GM23338 (cell line): ENCODE results near the gene AWAT1. TPM values are rescaled to one million over a fixed set of nuclear protein-coding genes. Genes with fewer than 3 reads are reported as not detected.

Experiments
- ATAC-seq: fragments of 200-7000 bp; cut with Tn5 transposase; 3 replicates; pipeline ENCODE4 v1.9.1; 2020
- DNase-seq: peaks from one replicate; pipeline ENCODE4 v3.0.0-alpha.2; 2015; ENCODE audit warnings: low spot score
- H2AFZ ChIP-seq: fragments of 200-600 bp; sonication (generic); 2 replicates; pipeline ENCODE4 v1.8.0; 2016; ENCODE audit warnings: antibody characterized with exemption, mild to moderate bottlenecking, moderate library complexity
- H3F3A ChIP-seq: fragments of 200-600 bp; sonication (generic); replicated peaks from 2 replicates; pipeline ENCODE4 v1.8.0; 2017; ENCODE audit warnings: antibody characterized with exemption, mixed run types, low read depth
- H3K27ac ChIP-seq: fragments of 200-600 bp; sonication (generic); 2 replicates; pipeline ENCODE4 v1.6.1; 2016; ENCODE audit warnings: low read depth
- H3K27me3 ChIP-seq: fragments of 200-600 bp; sonication (generic); 2 replicates; pipeline ENCODE4 v1.8.0; 2016; ENCODE audit warnings: mild to moderate bottlenecking, mixed run types, moderate library complexity; ENCODE audit not compliant: insufficient read depth
- H3K36me3 ChIP-seq: fragments of 200-600 bp; sonication (generic); 2 replicates; pipeline ENCODE4 v1.8.0; 2016; ENCODE audit warnings: mild to moderate bottlenecking; ENCODE audit not compliant: insufficient read depth
- H3K4me1 ChIP-seq: fragments of 200-600 bp; sonication (generic); 2 replicates; pipeline ENCODE4 v1.8.0; 2016; ENCODE audit warnings: mild to moderate bottlenecking, moderate library complexity; ENCODE audit not compliant: insufficient read depth
- H3K4me2 ChIP-seq: fragments of 200-600 bp; sonication (generic); 2 replicates; pipeline ENCODE4 v1.7.1; 2017; ENCODE audit warnings: mixed run types
- H3K4me3 ChIP-seq: fragments of 200-600 bp; sonication (generic); 2 replicates; pipeline ENCODE4 v1.6.1; 2016; ENCODE audit warnings: mixed run types
- H3K79me2 ChIP-seq: fragments of 200-600 bp; sonication (generic); replicated peaks from 2 replicates; pipeline ENCODE4 v1.8.0; 2017; ENCODE audit warnings: mild to moderate bottlenecking; ENCODE audit not compliant: insufficient read depth
- H3K9me2 ChIP-seq: fragments of 200-600 bp; sonication (generic); 2 replicates; pipeline ENCODE4 v1.8.0; 2017; ENCODE audit not compliant: insufficient read depth
- H4K20me1 ChIP-seq: fragments of 200-600 bp; sonication (generic); replicated peaks from 2 replicates; pipeline ENCODE4 v1.8.0; 2017; ENCODE audit warnings: mild to moderate bottlenecking; ENCODE audit not compliant: insufficient read depth
- H3K27ac Mint-ChIP-seq: 2 replicates; pipeline ENCODE4 v1.8.0; 2020; ENCODE audit warnings: inconsistent platforms, mild to moderate bottlenecking, moderate library complexity, mixed read lengths
- H3K27me3 Mint-ChIP-seq: 3 replicates; pipeline ENCODE4 v1.8.0; 2022; ENCODE audit warnings: low read depth, mild to moderate bottlenecking, moderate library complexity, mixed read lengths, inconsistent platforms; ENCODE audit not compliant: insufficient read depth, poor library complexity
- H3K36me3 Mint-ChIP-seq: 3 replicates; pipeline ENCODE4 v1.8.0; 2021; ENCODE audit warnings: low read depth, mild to moderate bottlenecking, inconsistent platforms, moderate library complexity, mixed read lengths
- H3K4me1 Mint-ChIP-seq: 3 replicates; pipeline ENCODE4 v1.8.0; 2020; ENCODE audit warnings: mild to moderate bottlenecking, inconsistent platforms, mixed read lengths
- H3K4me3 Mint-ChIP-seq: 3 replicates; pipeline ENCODE4 v1.8.0; 2021; ENCODE audit warnings: moderate library complexity, mild to moderate bottlenecking, inconsistent platforms, mixed read lengths
- H3K9me3 Mint-ChIP-seq: 3 replicates; pipeline ENCODE4 v1.8.0; 2020; ENCODE audit warnings: moderate library complexity, mild to moderate bottlenecking, inconsistent platforms, mixed read lengths
- CREB1 ChIP-seq: fragments of 250-450 bp; sonication (Bioruptor Pico); IDR thresholded peaks from 2 replicates; pipeline ENCODE4 v1.5.0; 2020; ENCODE audit warnings: low read depth, mild to moderate bottlenecking, moderate library complexity
- EZH2 ChIP-seq: fragments of 200-600 bp; sonication (generic); IDR thresholded peaks from one replicate; pipeline ENCODE4 v1.8.0; 2017; ENCODE audit warnings: antibody characterized with exemption, mild to moderate bottlenecking, low read depth; ENCODE audit not compliant: unreplicated experiment
- EZH2phosphoT487 ChIP-seq: fragments of 200-600 bp; sonication (generic); IDR thresholded peaks from one replicate; pipeline ENCODE4 v1.8.1; 2018; ENCODE audit warnings: antibody characterized with exemption; ENCODE audit not compliant: unreplicated experiment
- JUNB ChIP-seq: IDR thresholded peaks from one replicate; pipeline ENCODE4 v1.6.1; 2016; ENCODE audit warnings: antibody characterized with exemption; ENCODE audit not compliant: unreplicated experiment
- NANOG ChIP-seq: IDR thresholded peaks from 2 replicates; pipeline ENCODE4 v1.6.1; 2016; ENCODE audit warnings: antibody characterized with exemption, borderline replicate concordance
- POLR2AphosphoS5 ChIP-seq: IDR thresholded peaks from 2 replicates; pipeline ENCODE4 v1.6.1; 2016; ENCODE audit warnings: antibody characterized with exemption, low read depth
- STAT1 ChIP-seq: IDR thresholded peaks from one replicate; pipeline ENCODE4 v1.6.1; 2016; ENCODE audit warnings: antibody characterized with exemption; ENCODE audit not compliant: unreplicated experiment
- ZNF114 ChIP-seq: fragments of 250-450 bp; sonication (Bioruptor Pico); IDR thresholded peaks from 2 replicates; pipeline ENCODE4 v1.5.0; 2020; ENCODE audit warnings: mild to moderate bottlenecking, moderate library complexity
- ZNF331 ChIP-seq: fragments of 250-450 bp; sonication (Bioruptor Pico); IDR thresholded peaks from 2 replicates; pipeline ENCODE4 v1.5.0; 2020; ENCODE audit warnings: low read depth, mild to moderate bottlenecking, moderate library complexity
- long read RNA-seq: library from polyadenylated mRNA; unstranded; transcript quantifications from one replicate; pipeline ENCODE4 v2.0.0, GENCODE V29; 2020; ENCODE audit not compliant: unreplicated experiment
- polyA plus RNA-seq: library from polyadenylated mRNA; unstranded; fragments of >200 nt; fragmentation: Nextera tagmentation; extraction: Ambion mirVana; gene quantifications from 2 replicates; pipeline ENCODE4 v1.2.1, GENCODE V29; 2016
- total RNA-seq: library from RNA; depleted of rRNA; stranded (reverse); fragments of >200 nt; shearing (Covaris generic); gene quantifications from 2 replicates; pipeline ENCODE4 v1.2.3, GENCODE V29; 2014; rRNA removed
- TF ChIP-seq, protein P1 (sequence below): IDR thresholded peaks from one replicate; pipeline ENCODE4 v1.6.1; 2018; ENCODE audit warnings: antibody characterized with exemption; ENCODE audit not compliant: unreplicated experiment
- TF ChIP-seq, protein P2 (sequence below), 2 experiments: fragments of 200-600 bp in 1 of 2; sonication (generic) in 1 of 2; conservative IDR thresholded peaks; 2 replicates each; pipeline versions ENCODE4 v1.5.1 to v1.6.1; 2016 to 2017; ENCODE audit warnings: antibody characterized with exemption in 2 of 2, low read depth in 2 of 2, mild to moderate bottlenecking in 2 of 2, moderate library complexity in 1 of 2
- TF ChIP-seq, protein P3 (sequence below): IDR thresholded peaks from 2 replicates; pipeline ENCODE4 v1.6.1; 2016; ENCODE audit warnings: antibody characterized with exemption

AWAT1 gene
- not detected in 2 replicates for total RNA-seq
- polyA plus RNA-seq, result not detected in 2 replicates
- long read RNA-seq, result 0 reads

DNA sequence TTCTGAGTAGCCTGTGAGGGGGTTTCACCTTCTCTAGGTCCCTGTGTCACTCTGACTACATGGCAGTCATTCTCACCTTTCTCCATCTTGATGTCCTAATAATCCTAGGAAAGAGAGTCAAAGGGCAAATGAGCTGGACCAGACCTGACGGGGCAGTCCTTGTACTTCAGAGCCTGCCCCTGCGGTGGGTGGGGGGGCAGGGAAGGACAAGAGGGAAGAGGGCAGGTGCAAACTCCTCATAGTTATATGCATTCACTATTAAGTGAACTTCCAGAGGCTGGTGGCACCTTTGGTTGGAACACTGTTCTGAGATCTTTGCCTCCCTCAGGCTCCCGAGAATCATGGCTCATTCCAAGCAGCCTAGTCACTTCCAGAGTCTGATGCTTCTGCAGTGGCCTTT lies at the start of gene AWAT1:
Gene AWAT1 (plus strand): TSS at position 301 of the 400 bp plus-strand sequence. CDS start 41 bp downstream, at position 342.
- Histone ChIP-seq H3K4me3 (no peak within 1 kb of the TSS), H3K4me1 (no peaks in the 10 kb centered on the region), H3K27ac (no peak within 1 kb of the TSS), H2AFZ (no peak within 1 kb of the TSS), H3F3A (no peaks in the 10 kb centered on the region), H3K4me2 (no peak within 1 kb of the TSS), H4K20me1 (no peaks in the 10 kb centered on the region), H3K79me2 (no peaks in the 10 kb centered on the region), H3K27me3 (no peaks in the 10 kb centered on the region), H3K9me2 (no peaks in the 10 kb centered on the region), H3K36me3 (no peaks in the 10 kb centered on the region)
- H3K4me3 Mint-ChIP-seq, result no peak within 1 kb of the TSS
- TF ChIP-seq STAT1 (no peak), ZNF331 (CRISPR knock-in tag) (no peak), EZH2 (no peak)
- TF ChIP-seq, protein P1, sequence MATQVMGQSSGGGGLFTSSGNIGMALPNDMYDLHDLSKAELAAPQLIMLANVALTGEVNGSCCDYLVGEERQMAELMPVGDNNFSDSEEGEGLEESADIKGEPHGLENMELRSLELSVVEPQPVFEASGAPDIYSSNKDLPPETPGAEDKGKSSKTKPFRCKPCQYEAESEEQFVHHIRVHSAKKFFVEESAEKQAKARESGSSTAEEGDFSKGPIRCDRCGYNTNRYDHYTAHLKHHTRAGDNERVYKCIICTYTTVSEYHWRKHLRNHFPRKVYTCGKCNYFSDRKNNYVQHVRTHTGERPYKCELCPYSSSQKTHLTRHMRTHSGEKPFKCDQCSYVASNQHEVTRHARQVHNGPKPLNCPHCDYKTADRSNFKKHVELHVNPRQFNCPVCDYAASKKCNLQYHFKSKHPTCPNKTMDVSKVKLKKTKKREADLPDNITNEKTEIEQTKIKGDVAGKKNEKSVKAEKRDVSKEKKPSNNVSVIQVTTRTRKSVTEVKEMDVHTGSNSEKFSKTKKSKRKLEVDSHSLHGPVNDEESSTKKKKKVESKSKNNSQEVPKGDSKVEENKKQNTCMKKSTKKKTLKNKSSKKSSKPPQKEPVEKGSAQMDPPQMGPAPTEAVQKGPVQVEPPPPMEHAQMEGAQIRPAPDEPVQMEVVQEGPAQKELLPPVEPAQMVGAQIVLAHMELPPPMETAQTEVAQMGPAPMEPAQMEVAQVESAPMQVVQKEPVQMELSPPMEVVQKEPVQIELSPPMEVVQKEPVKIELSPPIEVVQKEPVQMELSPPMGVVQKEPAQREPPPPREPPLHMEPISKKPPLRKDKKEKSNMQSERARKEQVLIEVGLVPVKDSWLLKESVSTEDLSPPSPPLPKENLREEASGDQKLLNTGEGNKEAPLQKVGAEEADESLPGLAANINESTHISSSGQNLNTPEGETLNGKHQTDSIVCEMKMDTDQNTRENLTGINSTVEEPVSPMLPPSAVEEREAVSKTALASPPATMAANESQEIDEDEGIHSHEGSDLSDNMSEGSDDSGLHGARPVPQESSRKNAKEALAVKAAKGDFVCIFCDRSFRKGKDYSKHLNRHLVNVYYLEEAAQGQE, result no peak
- TF ChIP-seq, protein P2, sequence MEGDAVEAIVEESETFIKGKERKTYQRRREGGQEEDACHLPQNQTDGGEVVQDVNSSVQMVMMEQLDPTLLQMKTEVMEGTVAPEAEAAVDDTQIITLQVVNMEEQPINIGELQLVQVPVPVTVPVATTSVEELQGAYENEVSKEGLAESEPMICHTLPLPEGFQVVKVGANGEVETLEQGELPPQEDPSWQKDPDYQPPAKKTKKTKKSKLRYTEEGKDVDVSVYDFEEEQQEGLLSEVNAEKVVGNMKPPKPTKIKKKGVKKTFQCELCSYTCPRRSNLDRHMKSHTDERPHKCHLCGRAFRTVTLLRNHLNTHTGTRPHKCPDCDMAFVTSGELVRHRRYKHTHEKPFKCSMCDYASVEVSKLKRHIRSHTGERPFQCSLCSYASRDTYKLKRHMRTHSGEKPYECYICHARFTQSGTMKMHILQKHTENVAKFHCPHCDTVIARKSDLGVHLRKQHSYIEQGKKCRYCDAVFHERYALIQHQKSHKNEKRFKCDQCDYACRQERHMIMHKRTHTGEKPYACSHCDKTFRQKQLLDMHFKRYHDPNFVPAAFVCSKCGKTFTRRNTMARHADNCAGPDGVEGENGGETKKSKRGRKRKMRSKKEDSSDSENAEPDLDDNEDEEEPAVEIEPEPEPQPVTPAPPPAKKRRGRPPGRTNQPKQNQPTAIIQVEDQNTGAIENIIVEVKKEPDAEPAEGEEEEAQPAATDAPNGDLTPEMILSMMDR (conservative IDR thresholded peaks at IDR 0.05; ENCODE audit: low read depth in 2 of 2), result no peak
- TF ChIP-seq, protein P3, sequence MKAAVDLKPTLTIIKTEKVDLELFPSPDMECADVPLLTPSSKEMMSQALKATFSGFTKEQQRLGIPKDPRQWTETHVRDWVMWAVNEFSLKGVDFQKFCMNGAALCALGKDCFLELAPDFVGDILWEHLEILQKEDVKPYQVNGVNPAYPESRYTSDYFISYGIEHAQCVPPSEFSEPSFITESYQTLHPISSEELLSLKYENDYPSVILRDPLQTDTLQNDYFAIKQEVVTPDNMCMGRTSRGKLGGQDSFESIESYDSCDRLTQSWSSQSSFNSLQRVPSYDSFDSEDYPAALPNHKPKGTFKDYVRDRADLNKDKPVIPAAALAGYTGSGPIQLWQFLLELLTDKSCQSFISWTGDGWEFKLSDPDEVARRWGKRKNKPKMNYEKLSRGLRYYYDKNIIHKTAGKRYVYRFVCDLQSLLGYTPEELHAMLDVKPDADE, result no peak
- no peaks in the 10 kb centered on the region for H3K9me3 Mint-ChIP-seq
- DNase-seq (no peak), ATAC-seq (no peak)
- H3K27ac Mint-ChIP-seq, result no peak within 1 kb of the TSS
- no peaks in the 10 kb centered on the region; the same call in 2 of the 3 replicates for H3K4me1 Mint-ChIP-seq
- H3K27me3 Mint-ChIP-seq, result peaks cover 2% of the 10 kb centered on the region
- no peaks in the 10 kb centered on the region for H3K36me3 Mint-ChIP-seq

DNA sequence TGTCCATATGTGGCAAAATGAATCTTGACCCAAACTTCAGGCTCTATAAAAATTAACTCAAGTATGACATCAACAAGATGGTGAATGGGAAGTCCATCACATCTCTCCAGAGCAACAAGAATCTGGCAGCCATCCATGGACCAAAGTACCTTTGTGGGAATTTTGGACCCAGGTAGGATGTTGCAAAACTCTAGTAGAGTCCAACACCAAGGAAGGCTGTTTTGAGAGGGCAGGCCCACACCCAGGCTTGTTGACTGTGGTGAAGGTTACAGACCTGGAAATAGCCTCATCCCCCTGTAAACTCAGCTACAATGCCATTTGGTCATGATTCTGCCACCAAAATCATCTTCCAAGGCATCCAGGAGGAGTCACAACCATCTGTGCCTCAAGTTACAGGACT lies 44.2 kb upstream of the AWAT1 start:
- no peak for ATAC-seq
- no peak overlapping the region for H3K4me3 Mint-ChIP-seq
- no peaks in the 10 kb centered on the region for H3K9me2 ChIP-seq
- no peaks in the 10 kb centered on the region for H3K36me3 ChIP-seq
- no peak overlapping the region for H2AFZ ChIP-seq
- H3K36me3 Mint-ChIP-seq, result no peaks in the 10 kb centered on the region
- no peak overlapping the region for H3K27ac Mint-ChIP-seq
- no peaks in the 10 kb centered on the region for H3K4me1 Mint-ChIP-seq
- H3K27me3 Mint-ChIP-seq, result no peaks in the 10 kb centered on the region
- H4K20me1 ChIP-seq, result no peaks in the 10 kb centered on the region
- no peaks in the 10 kb centered on the region for H3F3A ChIP-seq
- H3K27ac ChIP-seq, result no peak overlapping the region
- H3K4me3 ChIP-seq, result no peak overlapping the region
- DNase-seq, result no peak
- no peak overlapping the region for H3K4me2 ChIP-seq
- 0 out of 3 replicates have a peak, but pooled peaks cover 3% of the 10 kb centered on the region for H3K9me3 Mint-ChIP-seq
- H3K4me1 ChIP-seq, result no peaks in the 10 kb centered on the region
- H3K79me2 ChIP-seq, result no peaks in the 10 kb centered on the region
- no peaks in the 10 kb centered on the region for H3K27me3 ChIP-seq
- TF ChIP-seq STAT1, result no peak
- no peak for TF ChIP-seq ZNF114 (CRISPR knock-in tag)
- no peak for TF ChIP-seq POLR2AphosphoS5
- TF ChIP-seq, protein P3, result no peak
- no peak for TF ChIP-seq JUNB
- no peak for TF ChIP-seq EZH2phosphoT487
- TF ChIP-seq NANOG, result no peak
- no peak for TF ChIP-seq CREB1 (CRISPR knock-in tag)
- no peak for TF ChIP-seq ZNF331 (CRISPR knock-in tag)
